Hepatocyte (in vitro differentiated cells): Measurements from ENCODE around the gene UTP25.

Experiments used
- CTCF ChIP-seq: fragments of 200-600 bp; sonication (generic); IDR thresholded peaks from 2 replicates; pipeline ENCODE4 v1.5.1; 2016; ENCODE audit warnings: antibody characterized with exemption, mild to moderate bottlenecking; ENCODE audit not compliant: poor library complexity
- EZH2 ChIP-seq: fragments of 200-600 bp; sonication (generic); IDR thresholded peaks from 2 replicates; pipeline ENCODE4 v1.6.1; 2016; ENCODE audit warnings: antibody characterized with exemption, mild to moderate bottlenecking, borderline replicate concordance
- EZH2phosphoT487 ChIP-seq: fragments of 200-600 bp; sonication (generic); IDR thresholded peaks from one replicate; pipeline ENCODE4 v1.6.1; 2018; ENCODE audit warnings: antibody characterized with exemption, mild to moderate bottlenecking, low read depth, moderate library complexity; ENCODE audit not compliant: unreplicated experiment, severe bottlenecking

DNA sequence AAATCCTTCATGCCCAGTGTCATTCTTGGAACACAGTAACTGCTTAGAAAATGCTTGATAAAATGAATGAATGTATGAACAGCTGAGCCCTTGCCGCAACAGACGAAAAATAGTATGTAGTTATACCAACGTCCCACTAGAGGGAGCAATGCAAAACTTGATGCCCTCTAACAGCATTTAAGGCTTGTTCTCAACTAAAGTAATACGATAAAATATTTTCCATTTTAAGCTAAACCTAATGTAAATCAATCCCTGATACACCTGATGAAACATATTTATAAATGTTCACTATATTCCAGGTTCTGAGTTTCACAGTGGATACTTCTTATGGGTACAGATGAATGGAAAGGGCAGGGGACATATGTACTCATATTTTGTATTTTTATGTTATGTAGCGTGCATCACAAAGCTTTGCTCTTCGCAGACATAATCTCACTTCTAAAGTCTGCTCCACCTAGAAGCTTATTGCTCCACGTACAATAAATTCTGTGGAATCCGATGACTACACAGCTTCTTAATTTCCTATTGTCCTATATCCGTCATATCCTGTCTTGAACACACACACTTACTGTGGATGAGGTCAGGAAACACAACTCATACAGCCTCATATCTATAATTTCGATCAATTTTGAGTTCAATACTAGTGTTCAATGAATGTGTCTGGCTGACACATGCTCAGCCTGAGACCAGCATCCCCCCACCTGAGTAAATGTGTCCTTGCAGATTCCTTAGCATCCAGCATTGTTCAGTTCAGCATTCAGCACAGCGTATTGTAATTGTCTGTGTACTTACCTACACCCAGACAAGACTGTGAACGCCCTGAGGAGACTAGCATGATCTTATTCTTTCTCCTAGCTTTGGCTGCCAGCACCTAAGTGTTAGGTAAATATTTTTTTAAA lies 4.4 kb upstream of the UTP25 start:
- TF ChIP-seq CTCF = peak; percentile 68
- no peak for TF ChIP-seq EZH2phosphoT487
- TF ChIP-seq EZH2 = no peak
